ENCODE results near the gene PSME4. TPM values are rescaled to one million over a fixed set of nuclear protein-coding genes. Genes with fewer than 3 reads are reported as not detected.

PSME4 gene
- total RNA-seq, 1 experiment from 2014 or later = 63.2 TPM

GRCh38 chr2:53944542-53944941, 26.3 kb downstream of the PSME4 start:
- Histone ChIP-seq H3K9me3 (ENCODE audit: control insufficient read depth, insufficient read depth, low read depth, low read length) (no peaks in the 10 kb centered on the region), H3K36me3 (ENCODE audit: control insufficient read depth, insufficient read depth, low read length) (peaks cover 18% of the 10 kb centered on the region; the same call in 1 of the 2 replicates), H3K27ac (ENCODE audit: low read length) (no peak overlapping the region), H3K27me3 (ENCODE audit: control insufficient read depth, insufficient read depth, low read length) (no peaks in the 10 kb centered on the region), H3K4me3 (ENCODE audit: low read depth in 2 of 2, low read length in 2 of 2) (no peak overlapping the region), H3K4me1 (ENCODE audit: control insufficient read depth, insufficient read depth, low read length) (no peaks in the 10 kb centered on the region)
- no peak for DNase-seq (ENCODE audit: low read depth, low spot score)
- ChIA-PET CTCF (no interaction called here), POLR2A (no interaction called here)
- no TSS peak for BruUV-seq (replicated peaks)
- TF ChIP-seq SIN3A (IDR thresholded peaks at IDR 0.05; ENCODE audit: borderline replicate concordance, insufficient read depth, low read depth, low read length) (no peak), CTCF (IDR thresholded peaks at IDR 0.05) (no peak), REST (IDR thresholded peaks at IDR 0.05; ENCODE audit: insufficient read depth in 1 of 2, low read depth in 2 of 2, low read length in 1 of 2) (no peak), POLR2AphosphoS5 (IDR thresholded peaks at IDR 0.05; ENCODE audit: low read depth, low read length) (no peak), TCF7L2 (IDR thresholded peaks at IDR 0.05; ENCODE audit: low read depth, low read length) (no peak)
- in situ Hi-C loops (cut with HindIII; ENCODE audit: low pct_unique_long_range_greater_than_20kb, low sequenced_read_pairs) (no loop called here), intact Hi-C loops (cut with micrococcal nuclease; ENCODE audit: unreplicated experiment) (no loop called here)
- no peak for ATAC-seq

GRCh38 chr2:53942280-53942679, 28.5 kb downstream of the PSME4 start:
- peaks cover 16% of the 10 kb centered on the region; the same call in 1 of the 2 replicates for H3K36me3 ChIP-seq (ENCODE audit: control insufficient read depth, insufficient read depth, low read length)
- TF ChIP-seq POLR2AphosphoS5 (IDR thresholded peaks at IDR 0.05; ENCODE audit: low read depth, low read length) (no peak), SIN3A (IDR thresholded peaks at IDR 0.05; ENCODE audit: borderline replicate concordance, insufficient read depth, low read depth, low read length) (no peak), TCF7L2 (IDR thresholded peaks at IDR 0.05; ENCODE audit: low read depth, low read length) (no peak), CTCF (IDR thresholded peaks at IDR 0.05) (no peak), REST (IDR thresholded peaks at IDR 0.05; ENCODE audit: insufficient read depth in 1 of 2, low read depth in 2 of 2, low read length in 1 of 2) (no peak)
- H3K4me1 ChIP-seq (ENCODE audit: control insufficient read depth, insufficient read depth, low read length) = no peaks in the 10 kb centered on the region
- DNase-seq (ENCODE audit: low read depth, low spot score) = no peak
- no peak overlapping the region for H3K4me3 ChIP-seq (ENCODE audit: low read depth in 2 of 2, low read length in 2 of 2)
- intact Hi-C loops (cut with micrococcal nuclease; ENCODE audit: unreplicated experiment) (no loop called here), in situ Hi-C loops (cut with HindIII; ENCODE audit: low pct_unique_long_range_greater_than_20kb, low sequenced_read_pairs) (no loop called here)
- H3K27ac ChIP-seq (ENCODE audit: low read length) = no peak overlapping the region
- H3K27me3 ChIP-seq (ENCODE audit: control insufficient read depth, insufficient read depth, low read length) = no peaks in the 10 kb centered on the region
- H3K9me3 ChIP-seq (ENCODE audit: control insufficient read depth, insufficient read depth, low read depth, low read length) = no peaks in the 10 kb centered on the region
- ChIA-PET CTCF (no interaction called here), POLR2A (no interaction called here)
- no TSS peak for BruUV-seq (replicated peaks)
- no peak for ATAC-seq
